Sigmoid colon (tissue), 7 donors: ENCODE results near the gene BCAS1. TPM values are rescaled to one million over a fixed set of nuclear protein-coding genes. Genes with fewer than 3 reads are reported as not detected.

ENCODE experiments used
- DNase-seq: peaks from one replicate; pipeline ENCODE4 v3.0.0-alpha.2; 2019
- H3K27ac ChIP-seq, 4 donors: fragments of 200-600 bp; sonication (generic); one replicate each; pipeline ENCODE4 v1.5.1; 2016 to 2019; ENCODE audit warnings: mild to moderate bottlenecking in 1 of 4
- H3K27me3 ChIP-seq, 3 donors: fragments of 200-600 bp; sonication (generic); one replicate each; pipeline ENCODE4 v1.5.1; 2019; ENCODE audit warnings: mild to moderate bottlenecking in 1 of 3
- H3K36me3 ChIP-seq, 4 donors: fragments of 200-600 bp; sonication (generic); one replicate each; pipeline ENCODE4 v1.5.1; 2016 to 2019
- H3K4me1 ChIP-seq, 4 donors: fragments of 200-600 bp; sonication (generic); one replicate each; pipeline ENCODE4 v1.5.1; 2017 to 2019
- H3K4me3 ChIP-seq, 4 donors: fragments of 200-600 bp; sonication (generic); one replicate each; pipeline ENCODE4 v1.5.1; 2017 to 2019; ENCODE audit warnings: mild to moderate bottlenecking in 2 of 4, moderate library complexity in 1 of 4
- H3K9me3 ChIP-seq, 4 donors: fragments of 200-600 bp in 3 of 4; sonication (generic) in 3 of 4; one replicate each; pipeline versions ENCODE4 v1.5.1 to v1.6.1; 2013 to 2019
- EP300 ChIP-seq, 4 donors: sonication (generic); formaldehyde crosslinking; IDR thresholded peaks; one replicate each; pipeline ENCODE4 v1.6.1; 2017; ENCODE audit warnings: antibody characterized with exemption in 4 of 4
- POLR2A ChIP-seq, 2 donors: fragments of 450-650 bp; IDR thresholded peaks; one replicate each; pipeline ENCODE4 v1.6.1; 2016; ENCODE audit warnings: antibody characterized with exemption in 2 of 2, mild to moderate bottlenecking in 2 of 2, moderate library complexity in 2 of 2
- POLR2AphosphoS5 ChIP-seq, 4 donors: sonication (generic); formaldehyde crosslinking; IDR thresholded peaks; one replicate each; pipeline ENCODE4 v1.6.1; 2017; ENCODE audit warnings: antibody characterized with exemption in 4 of 4
- WGBS, 2 donors: extraction: QIAGEN DNeasy Blood & Tissue Kit; methylation state at CpG; one replicate each; pipeline ENCODE4 v1.1.7; 2013; 5-methylcytosine and 5-hydroxymethylcytosine counted together
- intact Hi-C: fragments of 100-400 bp; cut with DNase I; formaldehyde crosslinking; loops from one replicate; pipeline ENCODE4 v1.15.1; 2023
- polyA plus RNA-seq, 3 donors: library from polyadenylated mRNA; stranded (reverse); fragments of 200-250 nt; gene quantifications; one replicate each; pipeline ENCODE4 v1.2.3, GENCODE V29; 2013
- total RNA-seq, 4 donors: library from RNA; depleted of rRNA; stranded (reverse); fragments of >200 nt; gene quantifications; one replicate each; pipeline ENCODE4 v1.1.0, GENCODE V29; 2016
- TF ChIP-seq, protein P1 (sequence below), 4 experiments: fragments of 450-650 bp in 3 of 4; fragments of 200-600 bp in 1 of 4; IDR thresholded peaks; one replicate each; pipeline ENCODE4 v1.5.1; 2016 to 2019; ENCODE audit warnings: antibody characterized with exemption in 4 of 4, mild to moderate bottlenecking in 3 of 4, moderate library complexity in 2 of 4
- donor health status: healthy with polysubstance abuse.
- donor health status: Bipolar disorder and iron deficiency.
- donor health status: healthy.

BCAS1 gene
- total and polyA plus RNA-seq, 7 donors, result 0.71 to 198 (median 35.4) TPM; not detected in 2

GRCh38 chr20:54056762-54057639 lies 13.4 kb downstream of the BCAS1 start:
- Histone ChIP-seq H3K4me3 (no peak overlapping the region), H3K27me3 (no peaks in the 10 kb centered on the region), H3K4me1 (peaks cover 0 to 2% (median 0%) of the 10 kb centered on the region in 4 donors), H3K9me3 (no peaks in the 10 kb centered on the region), H3K27ac (no peak overlapping the region), H3K36me3 (no peaks in the 10 kb centered on the region)
- intact Hi-C loops, result no loop called here
- no peak for TF ChIP-seq POLR2A (IDR thresholded peaks at IDR 0.05)
- no peak for TF ChIP-seq POLR2AphosphoS5 (IDR thresholded peaks at IDR 0.05)
- TF ChIP-seq, protein P1, sequence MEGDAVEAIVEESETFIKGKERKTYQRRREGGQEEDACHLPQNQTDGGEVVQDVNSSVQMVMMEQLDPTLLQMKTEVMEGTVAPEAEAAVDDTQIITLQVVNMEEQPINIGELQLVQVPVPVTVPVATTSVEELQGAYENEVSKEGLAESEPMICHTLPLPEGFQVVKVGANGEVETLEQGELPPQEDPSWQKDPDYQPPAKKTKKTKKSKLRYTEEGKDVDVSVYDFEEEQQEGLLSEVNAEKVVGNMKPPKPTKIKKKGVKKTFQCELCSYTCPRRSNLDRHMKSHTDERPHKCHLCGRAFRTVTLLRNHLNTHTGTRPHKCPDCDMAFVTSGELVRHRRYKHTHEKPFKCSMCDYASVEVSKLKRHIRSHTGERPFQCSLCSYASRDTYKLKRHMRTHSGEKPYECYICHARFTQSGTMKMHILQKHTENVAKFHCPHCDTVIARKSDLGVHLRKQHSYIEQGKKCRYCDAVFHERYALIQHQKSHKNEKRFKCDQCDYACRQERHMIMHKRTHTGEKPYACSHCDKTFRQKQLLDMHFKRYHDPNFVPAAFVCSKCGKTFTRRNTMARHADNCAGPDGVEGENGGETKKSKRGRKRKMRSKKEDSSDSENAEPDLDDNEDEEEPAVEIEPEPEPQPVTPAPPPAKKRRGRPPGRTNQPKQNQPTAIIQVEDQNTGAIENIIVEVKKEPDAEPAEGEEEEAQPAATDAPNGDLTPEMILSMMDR (IDR thresholded peaks at IDR 0.05), result no peak
- TF ChIP-seq EP300 (IDR thresholded peaks at IDR 0.05), result no peak
- no peak for DNase-seq
- WGBS, 2 donors, result 94 to 95% methylated on average over 3 of the region's 3 CpGs

DNA sequence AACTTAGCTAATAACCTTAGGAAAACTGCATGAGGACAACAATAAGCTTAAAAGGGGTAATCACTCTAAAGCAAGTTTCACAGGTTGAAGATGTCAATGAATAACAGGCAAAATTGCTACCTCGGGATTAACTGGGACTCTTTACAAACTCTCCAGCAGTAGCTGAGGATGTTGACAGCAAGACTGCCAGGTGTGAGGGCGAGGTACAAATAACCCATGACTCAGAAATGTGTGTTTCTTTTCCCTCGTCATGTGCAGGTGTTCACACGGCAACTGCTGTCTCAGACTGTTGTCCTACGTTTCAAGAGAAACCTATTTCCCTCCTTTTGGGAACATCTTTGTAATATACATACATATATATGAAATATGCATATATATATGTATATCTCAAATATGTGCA lies 15.9 kb downstream of the BCAS1 start:
- no peaks in the 10 kb centered on the region for H3K27me3 ChIP-seq
- H3K27ac ChIP-seq, result no peak overlapping the region
- no peaks in the 10 kb centered on the region for H3K36me3 ChIP-seq
- intact Hi-C loops, result no loop called here
- H3K4me1 ChIP-seq, result peaks cover 0 to under 1% (median 0%) of the 10 kb centered on the region in 4 donors
- no peak for DNase-seq
- WGBS, 2 donors, result 21 to 73% methylated on average over 5 of the region's 5 CpGs
- TF ChIP-seq POLR2AphosphoS5 (IDR thresholded peaks at IDR 0.05) (no peak), POLR2A (IDR thresholded peaks at IDR 0.05) (no peak), EP300 (IDR thresholded peaks at IDR 0.05) (no peak)
- TF ChIP-seq, protein P1 (IDR thresholded peaks at IDR 0.05), result no peak
- H3K4me3 ChIP-seq, result no peak overlapping the region
- no peaks in the 10 kb centered on the region for H3K9me3 ChIP-seq

DNA sequence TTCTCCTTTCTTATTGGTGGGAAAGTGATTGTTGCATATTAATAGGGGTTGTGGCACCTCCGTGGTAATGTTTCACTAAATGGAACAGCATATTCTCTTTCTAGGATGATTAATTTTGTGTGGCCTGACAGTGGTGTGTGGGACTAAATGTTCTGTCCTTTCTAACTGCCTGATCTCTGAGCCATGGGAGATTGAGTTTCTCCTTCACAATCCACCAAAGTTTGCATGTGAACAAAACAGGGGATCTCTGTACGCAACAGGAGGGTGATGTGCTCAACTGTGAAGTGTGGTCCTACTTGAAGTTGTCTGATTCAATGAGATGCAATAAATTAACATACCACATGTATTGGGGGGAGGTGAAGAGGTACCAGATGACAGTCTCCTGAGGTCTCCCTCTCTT lies 19.3 kb downstream of the BCAS1 start:
- TF ChIP-seq POLR2A (IDR thresholded peaks at IDR 0.05) (no peak), EP300 (IDR thresholded peaks at IDR 0.05) (no peak), POLR2AphosphoS5 (IDR thresholded peaks at IDR 0.05) (no peak)
- TF ChIP-seq, protein P1 (IDR thresholded peaks at IDR 0.05), result no peak
- peaks cover 0 to 14% (median 4%) of the 10 kb centered on the region in 4 donors for H3K4me1 ChIP-seq
- no peak overlapping the region for H3K4me3 ChIP-seq
- intact Hi-C loops, result no loop called here
- H3K36me3 ChIP-seq, result no peaks in the 10 kb centered on the region
- no peaks in the 10 kb centered on the region for H3K27me3 ChIP-seq
- 90% methylated on average over 2 of the region's 2 CpGs for WGBS, 2 donors
- H3K27ac ChIP-seq, result no peak overlapping the region
- no peak for DNase-seq
- H3K9me3 ChIP-seq, result no peaks in the 10 kb centered on the region

DNA sequence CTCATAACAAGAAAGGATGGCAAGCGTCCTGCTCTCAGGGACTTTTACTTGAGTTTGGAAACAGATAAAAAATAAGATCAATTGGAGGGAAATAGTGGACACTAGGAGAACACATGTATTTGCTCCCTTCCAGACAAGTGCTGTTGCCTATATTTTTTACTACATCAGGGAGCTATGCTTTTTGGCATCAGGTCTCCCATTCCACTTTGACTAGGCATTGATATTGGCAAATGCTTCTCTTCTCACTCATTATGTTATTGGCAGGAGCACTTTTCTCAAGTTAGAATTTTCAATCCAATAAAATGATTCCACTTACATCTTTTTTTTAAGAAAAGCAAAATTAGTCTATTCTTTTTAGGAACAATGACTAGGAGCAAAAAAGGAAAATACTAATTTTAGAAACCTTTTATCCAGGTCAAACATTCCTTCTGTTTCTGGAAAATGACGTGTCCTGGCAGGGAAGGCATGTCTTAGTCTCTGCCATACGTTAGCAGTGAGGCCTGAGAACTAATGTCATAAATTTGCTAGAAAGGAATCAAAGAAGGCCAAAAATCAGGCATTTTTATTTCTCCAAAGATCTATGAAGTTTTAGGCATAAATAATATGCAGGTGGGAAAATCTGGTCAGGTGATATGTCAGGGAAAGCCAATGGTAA lies 21.4 kb downstream of the BCAS1 start:
- Histone ChIP-seq H3K27me3 (no peaks in the 10 kb centered on the region), H3K4me3 (no peak overlapping the region), H3K27ac (peak overlapping the region in 1 of 4 donors; percentile 64), H3K36me3 (no peaks in the 10 kb centered on the region), H3K9me3 (no peaks in the 10 kb centered on the region), H3K4me1 (peaks cover 0 to 15% (median 6%) of the 10 kb centered on the region in 4 donors)
- 91 to 92% methylated on average over 3 of the region's 3 CpGs for WGBS, 2 donors
- intact Hi-C loops, result no loop called here
- DNase-seq, result no peak
- TF ChIP-seq POLR2AphosphoS5 (IDR thresholded peaks at IDR 0.05) (peak in 1 of 4 donors; percentile 10), POLR2A (IDR thresholded peaks at IDR 0.05) (no peak)

DNA sequence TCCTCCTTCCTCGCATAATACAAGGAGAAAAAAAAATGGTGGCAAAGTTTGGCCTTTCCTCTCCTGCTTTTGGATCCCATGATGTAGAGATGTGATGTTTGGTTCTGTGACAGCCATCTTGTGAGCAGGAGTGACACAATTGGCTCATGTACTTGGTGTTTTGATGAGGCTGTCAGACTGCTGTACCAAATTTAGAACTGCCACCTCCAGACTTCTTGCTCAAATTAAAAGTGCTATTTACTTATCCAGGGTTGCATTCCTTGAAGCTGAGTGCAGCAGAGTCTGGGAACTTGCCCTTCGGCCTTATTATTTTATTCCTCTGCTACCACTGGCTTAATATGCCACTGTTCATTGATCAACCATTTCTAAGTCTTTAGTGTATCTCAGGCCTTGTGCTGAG lies 21.9 kb downstream of the BCAS1 start:
- WGBS, 2 donors, result 49 to 95% methylated on average over 2 of the region's 2 CpGs
- H3K27me3 ChIP-seq, result no peaks in the 10 kb centered on the region
- H3K4me1 ChIP-seq, result peaks cover 0 to 20% (median 11%) of the 10 kb centered on the region in 4 donors
- peak overlapping the region in 1 of 4 donors; percentile 64 for H3K27ac ChIP-seq
- TF ChIP-seq, protein P1 (IDR thresholded peaks at IDR 0.05), result no peak
- TF ChIP-seq POLR2AphosphoS5 (IDR thresholded peaks at IDR 0.05) (no peak), EP300 (IDR thresholded peaks at IDR 0.05) (no peak), POLR2A (IDR thresholded peaks at IDR 0.05) (no peak)
- intact Hi-C loops, result no loop called here
- no peaks in the 10 kb centered on the region for H3K9me3 ChIP-seq
- no peaks in the 10 kb centered on the region for H3K36me3 ChIP-seq
- no peak overlapping the region for H3K4me3 ChIP-seq
- DNase-seq, result no peak
